ENCODE results near the gene STIL.

The STIL gene

GRCh38 chr1:47232187-47232874 lies 81.6 kb downstream of the STIL start, which contains the start of gene TAL1:
Gene TAL1, minus strand, starts transcription at chr1:47232225. Its CDS starts 6,337 bp downstream, at chr1:47225888.
- DNase-seq: peak; percentile 27

GRCh38 chr1:47231301-47232186 lies 82.4 kb downstream of the STIL start:
- DNase-seq: peak; percentile 47

- DNase-seq: no peak
These were observed 83.2 kb downstream of the STIL start for GRCh38 chr1:47230692-47231300.

- no peak for DNase-seq
These were observed 83.9 kb downstream of the STIL start for GRCh38 chr1:47229886-47230691.

GRCh38 chr1:47229031-47229885 lies 84.7 kb downstream of the STIL start:
- DNase-seq: no peak

- DNase-seq: no peak
These were observed 85.3 kb downstream of the STIL start for GRCh38 chr1:47228644-47229030.

- no peak for DNase-seq
These were observed 86.4 kb downstream of the STIL start for GRCh38 chr1:47227341-47228232.

- no peak for DNase-seq
These were observed 87.1 kb downstream of the STIL start for GRCh38 chr1:47226839-47227215.

GRCh38 chr1:47226121-47226838 lies 87.7 kb downstream of the STIL start:
- no peak for DNase-seq

- DNase-seq: peak; percentile 8
These were observed 88.4 kb downstream of the STIL start for GRCh38 chr1:47225430-47226100.

GRCh38 chr1:47224676-47225399 lies 89.1 kb downstream of the STIL start:
- peak; percentile 38 for DNase-seq

- no peak for DNase-seq
These were observed 89.8 kb downstream of the STIL start for GRCh38 chr1:47223921-47224675.

GRCh38 chr1:47223174-47223920 lies 90.6 kb downstream of the STIL start:
- no peak for DNase-seq

GRCh38 chr1:47222476-47222875 lies 91.5 kb downstream of the STIL start:
- no peak for DNase-seq

GRCh38 chr1:47219590-47220220 lies 94.2 kb downstream of the STIL start:
- no peak for DNase-seq

- DNase-seq: no peak
These were observed 94.9 kb downstream of the STIL start for GRCh38 chr1:47219001-47219400.

Measured in DMS79 treated with DMSO at 0.1 percent for 48 hours (cell line).